GM12878 (cell line): ENCODE results near the gene NCBP2L. TPM values are rescaled to one million over a fixed set of nuclear protein-coding genes. Genes with fewer than 3 reads are reported as not detected.
"Not testable (repeated sequence)": the region's sequence is repeated elsewhere in the genome, so short reads cannot be mapped to it uniquely, and the experiment has no call there.

Source experiments
- ATAC-seq: fragments of 200-7000 bp; cut with Tn5 transposase; 3 replicates; pipeline ENCODE4 v1.9.1; 2020; ENCODE audit warnings: mild to moderate bottlenecking, moderate library complexity
- BruUV-seq: library from RNA; stranded (reverse); fragments of 400-500 nt; replicated peaks from 2 replicates; lab custom pipeline; 2021; lab: Mats Ljungman, UMichigan
- CTCF ChIA-PET: fragments of 300-600 bp; sonication (Branson Sonifier 250); formaldehyde crosslinking; extraction: SDS; loops from one replicate; lab custom pipeline; 2021; ENCODE audit warnings: inconsistent platforms; lab: Yijun Ruan, JAX
- POLR2A ChIA-PET: fragments of 350-600 bp; formaldehyde crosslinking; extraction: SDS; loops from one replicate; lab custom pipeline; 2021; ENCODE audit warnings: inconsistent platforms; lab: Charles Lee
- RAD21 ChIA-PET: fragments of 300-600 bp; sonication (Branson Sonifier 250); formaldehyde crosslinking; loops from one replicate; lab custom pipeline; 2023; ENCODE audit warnings: antibody characterized with exemption; ENCODE audit not compliant: unreplicated experiment; lab: Charles Lee
- SMC1A ChIA-PET: fragments of 300-600 bp; sonication (Branson Sonifier 250); formaldehyde crosslinking; loops from one replicate; lab custom pipeline; 2023; ENCODE audit not compliant: unreplicated experiment, uncharacterized antibody; lab: Charles Lee
- DNase-seq: peaks from one replicate; pipeline ENCODE4 v3.0.0-alpha.2; 2011; ENCODE audit warnings: low read depth, low spot score
- FAIRE-seq: peaks from 3 replicates; lab custom pipeline; 2011; peaks lifted over from hg19 to GRCh38; lab: Jason Lieb, UNC
- H2AFZ ChIP-seq: 2 replicates; pipeline ENCODE4 v1.6.0; 2011; ENCODE audit warnings: low read depth, low read length, control low read depth; ENCODE audit not compliant: control insufficient read depth
- H3K27ac ChIP-seq: 2 replicates; pipeline ENCODE4 v1.5.1; 2011; ENCODE audit warnings: control low read depth; ENCODE audit not compliant: control insufficient read depth, insufficient read depth
- H3K27me3 ChIP-seq, 2 experiments: replicated peaks in 1 of 2; 2 replicates each; pipeline versions ENCODE4 v1.6.0 to v1.6.1; 2011; ENCODE audit warnings: low read length in 1 of 2; ENCODE audit not compliant: control insufficient read depth in 2 of 2, insufficient read depth in 2 of 2
- H3K36me3 ChIP-seq, 2 experiments: 2 replicates each; pipeline ENCODE4 v1.5.1; 2011; ENCODE audit warnings: low read length in 1 of 2; ENCODE audit not compliant: control insufficient read depth in 2 of 2, insufficient read depth in 2 of 2
- H3K4me1 ChIP-seq: 2 replicates; pipeline ENCODE4 v1.6.1; 2011; ENCODE audit warnings: mild to moderate bottlenecking, low read length, moderate library complexity, mixed read lengths; ENCODE audit not compliant: control insufficient read depth, insufficient read depth
- H3K4me2 ChIP-seq: 2 replicates; pipeline ENCODE4 v1.6.0; 2011; ENCODE audit warnings: control low read depth; ENCODE audit not compliant: control insufficient read depth, insufficient read depth
- H3K4me3 ChIP-seq: fragments of 200-600 bp; sonication (generic); 2 replicates; pipeline ENCODE4 v1.5.1; 2016
- H3K79me2 ChIP-seq: 2 replicates; pipeline ENCODE4 v1.6.0; 2011; ENCODE audit warnings: low read length; ENCODE audit not compliant: control insufficient read depth, insufficient read depth
- H3K9ac ChIP-seq: 2 replicates; pipeline ENCODE4 v1.8.0; 2011; ENCODE audit warnings: low read length, control low read depth, mixed read lengths; ENCODE audit not compliant: control insufficient read depth, insufficient read depth
- H3K9me3 ChIP-seq: replicated peaks from 3 replicates; pipeline ENCODE4 v1.5.1; 2011; ENCODE audit warnings: mild to moderate bottlenecking, low read length; ENCODE audit not compliant: control insufficient read depth, insufficient read depth
- H4K20me1 ChIP-seq: 2 replicates; pipeline ENCODE4 v1.6.0; 2011; ENCODE audit not compliant: control insufficient read depth, insufficient read depth
- HSF1 ChIP-seq: fragments of 150-350 bp; IDR thresholded peaks from 2 replicates; pipeline ENCODE4 v1.6.1; 2014; ENCODE audit warnings: mild to moderate bottlenecking, low read depth, low read length
- WGBS: methylation state at CpG from one replicate; pipeline ENCODE4 v1.1.6; 2016; ENCODE audit warnings: low lambda C conversion rate; ENCODE audit not compliant: insufficient replicate concordance, insufficient coverage; ENCODE audit errors: missing lambda C conversion rate; 5-methylcytosine and 5-hydroxymethylcytosine counted together
- in situ Hi-C: fragments of 300-500 bp; cut with MboI; formaldehyde crosslinking; loops from 9 replicates; pipeline ENCODE4 v1.14.3; 2018; ENCODE audit warnings: mixed read lengths
- intact Hi-C: fragments of 100-400 bp; cut with micrococcal nuclease; formaldehyde crosslinking; loops from one replicate; pipeline ENCODE4 v1.14.2; 2022; ENCODE audit not compliant: unreplicated experiment
- polyA plus RNA-seq, 11 experiments: library from polyadenylated mRNA; depleted of rRNA in 4 of 11; unstranded in 6 of 11; stranded (reverse) in 5 of 11; fragments of >200 nt; fragmentation: Nextera tagmentation in 4 of 11; fragmentation: Illumina TruSeq in 1 of 11; extraction: Ambion mirVana in 4 of 11; extraction: Trizol in 1 of 11; gene quantifications; 1 replicate in 1 of 11; 2 replicates in 10 of 11; pipeline versions ENCODE4 v1.2.1 to v1.2.3, GENCODE V29; 2011 to 2016; ENCODE audit warnings: inconsistent platforms in 2 of 11, missing spikeins in 2 of 11, low read depth in 1 of 11
- total RNA-seq, 4 experiments: library from RNA; depleted of rRNA in 3 of 4; stranded (reverse); fragments of >200 nt in 3 of 4; fragmentation: Illumina TruSeq in 1 of 4; extraction: Trizol in 1 of 4; gene quantifications; 2 replicates each; pipeline versions ENCODE4 v1.2.1 to v1.2.3, GENCODE V29; 2013 to 2021
- TF ChIP-seq, protein P1 (sequence below): IDR thresholded peaks from 2 replicates; pipeline ENCODE4 v1.6.1; 2011; ENCODE audit warnings: low read depth, low read length, improper control_type of control experiment, borderline replicate concordance

The NCBP2L gene
- total and polyA plus RNA-seq, 10 of the 15 experiments (the other 5 are each of a cell fraction or from before 2014, with no cell fraction given), result not detected

GRCh38 chrX:107805179-107805578 is 27.6 kb downstream of the NCBP2L start (continued):
- no peak for TF ChIP-seq HSF1
- TF ChIP-seq, protein P1, sequence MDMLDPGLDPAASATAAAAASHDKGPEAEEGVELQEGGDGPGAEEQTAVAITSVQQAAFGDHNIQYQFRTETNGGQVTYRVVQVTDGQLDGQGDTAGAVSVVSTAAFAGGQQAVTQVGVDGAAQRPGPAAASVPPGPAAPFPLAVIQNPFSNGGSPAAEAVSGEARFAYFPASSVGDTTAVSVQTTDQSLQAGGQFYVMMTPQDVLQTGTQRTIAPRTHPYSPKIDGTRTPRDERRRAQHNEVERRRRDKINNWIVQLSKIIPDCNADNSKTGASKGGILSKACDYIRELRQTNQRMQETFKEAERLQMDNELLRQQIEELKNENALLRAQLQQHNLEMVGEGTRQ, result no peak
- TF ChIP-seq, all 136 proteins: peak for 0

DNA sequence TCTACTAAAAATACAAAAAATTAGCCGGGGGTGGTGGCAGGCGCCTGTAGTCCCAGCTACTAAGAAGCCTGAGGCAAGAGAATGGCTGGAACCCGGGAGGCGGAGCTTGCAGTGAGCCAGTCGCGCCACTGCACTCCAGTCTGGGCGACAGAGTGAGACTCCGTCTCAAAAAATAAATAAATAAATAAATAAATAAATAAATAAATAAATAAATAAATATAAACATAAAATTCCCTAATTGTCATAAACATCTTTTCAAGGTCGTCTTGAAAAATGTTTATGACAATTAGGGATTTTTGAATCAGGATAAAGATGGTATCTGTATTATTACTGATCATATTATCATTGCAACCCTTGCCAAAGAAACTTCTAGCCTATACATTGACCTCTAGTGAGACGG is 32.5 kb downstream of the NCBP2L start:
- in situ Hi-C loops, CTCF ChIA-PET: not testable (repeated sequence)
- WGBS, result 59% methylated on average over 10 of the region's 10 CpGs

More for the DNA sequence above, 32.5 kb downstream of the NCBP2L start:
- H3K36me3 ChIP-seq, H3K4me3 ChIP-seq, FAIRE-seq, DNase-seq, H3K4me2 ChIP-seq, H3K9ac ChIP-seq, H2AFZ ChIP-seq, H3K4me1 ChIP-seq, H3K79me2 ChIP-seq, ATAC-seq, POLR2A ChIA-PET, BruUV-seq, H3K27me3 ChIP-seq, H3K9me3 ChIP-seq, RAD21 ChIA-PET, H3K27ac ChIP-seq, intact Hi-C loops, SMC1A ChIA-PET, H4K20me1 ChIP-seq: not testable (repeated sequence)
